Measurements from ENCODE around the gene GCLM.
A peak's percentile ranks its signal among the peaks of the same experiment; 100 is the strongest.
"Not testable (repeated sequence)": the region's sequence is repeated elsewhere in the genome, so short reads cannot be mapped to it uniquely, and the experiment has no call there.

Gene GCLM

GRCh38 chr1:93909146-93910050 is at the start of gene GCLM:
TSS of gene GCLM (minus strand) at chr1:93909430. CDS start at chr1:93909163, 267 bp downstream.
- DNase-seq, result peak; percentile 91

- no peak for DNase-seq
Measured at GRCh38 chr1:93958726-93959100, 49.5 kb upstream of the GCLM start.

- DNase-seq, result no peak
Measured at GRCh38 chr1:93958032-93958725, 48.9 kb upstream of the GCLM start.

- no peak for DNase-seq
Measured at GRCh38 chr1:93955765-93956164, 46.5 kb upstream of the GCLM start.

GRCh38 chr1:93947002-93947686 is 37.9 kb upstream of the GCLM start:
- not testable (repeated sequence) for DNase-seq

GRCh38 chr1:93938461-93939145 is 29.4 kb upstream of the GCLM start:
- DNase-seq, result no peak

GRCh38 chr1:93937997-93938396 is 28.8 kb upstream of the GCLM start:
- no peak for DNase-seq

GRCh38 chr1:93925206-93925605 is 16.0 kb upstream of the GCLM start:
- DNase-seq, result no peak

- no peak for DNase-seq
Measured at GRCh38 chr1:93919780-93920179, 10.6 kb upstream of the GCLM start.

GRCh38 chr1:93917302-93917701 is 8.1 kb upstream of the GCLM start:
- no peak for DNase-seq

GRCh38 chr1:93910880-93911279 is 1.6 kb upstream of the GCLM start:
- not testable (repeated sequence) for DNase-seq

GRCh38 chr1:93910305-93910704 is 1.1 kb upstream of the GCLM start:
- no peak for DNase-seq

- peak; percentile 57 for DNase-seq
Measured at GRCh38 chr1:93908394-93909145, 660 bp downstream of the GCLM start.

GRCh38 chr1:93907718-93908117 is 1.5 kb downstream of the GCLM start:
- DNase-seq, result no peak

GRCh38 chr1:93906480-93906879 is 2.8 kb downstream of the GCLM start:
- no peak for DNase-seq

- DNase-seq, result no peak
Measured at GRCh38 chr1:93905734-93906133, 3.5 kb downstream of the GCLM start.

GRCh38 chr1:93905051-93905450 is 4.2 kb downstream of the GCLM start:
- no peak for DNase-seq

- no peak for DNase-seq
Measured at GRCh38 chr1:93904228-93904627, 5.0 kb downstream of the GCLM start.

GRCh38 chr1:93900723-93901504 is 8.3 kb downstream of the GCLM start:
- DNase-seq, result no peak

- DNase-seq, result no peak
Measured at GRCh38 chr1:93899543-93900207, 9.6 kb downstream of the GCLM start.

GRCh38 chr1:93888900-93889299 is 20.3 kb downstream of the GCLM start:
- no peak for DNase-seq

All from activated CD4-positive, alpha-beta T cell treated with anti-CD3 and anti-CD28 coated beads for 48 hours (primary cell).